SU-DHL-6 (cell line): ENCODE data around the gene ASTN2.
"Not testable (repeated sequence)": the region's sequence is repeated elsewhere in the genome, so short reads cannot be mapped to it uniquely, and the experiment has no call there.

Source experiments
- H2AFZ ChIP-seq: fragments of 200-600 bp; sonication (generic); 2 replicates; pipeline ENCODE4 v1.6.1; 2014; ENCODE audit warnings: low read depth, mild to moderate bottlenecking, moderate library complexity, mixed read lengths, antibody characterized with exemption, low read length; ENCODE audit not compliant: severe bottlenecking
- H3F3A ChIP-seq: fragments of 200-600 bp; shearing (Covaris generic); 2 replicates; pipeline ENCODE4 v1.6.0; 2016; ENCODE audit warnings: antibody characterized with exemption, mild to moderate bottlenecking; ENCODE audit not compliant: insufficient read depth
- H3K27ac ChIP-seq: fragments of 200-600 bp; sonication (generic); 2 replicates; pipeline ENCODE4 v1.5.1; 2016; ENCODE audit warnings: low read depth, mild to moderate bottlenecking, low read length, moderate library complexity, mixed read lengths
- H3K27me3 ChIP-seq: fragments of 200-600 bp; sonication (generic), shearing (Covaris generic); 2 replicates; pipeline ENCODE4 v1.6.0; 2014; ENCODE audit warnings: mild to moderate bottlenecking, low read length
- H3K36me3 ChIP-seq: fragments of 200-600 bp; sonication (generic); 2 replicates; pipeline ENCODE4 v1.6.1; 2014; ENCODE audit warnings: mild to moderate bottlenecking, low read length, mixed read lengths
- H3K4me2 ChIP-seq: fragments of 300-600, 200-600 bp; shearing (Covaris generic), sonication (generic); 2 replicates; pipeline ENCODE4 v1.6.0; 2014; ENCODE audit warnings: low read length, low read depth, mild to moderate bottlenecking; ENCODE audit not compliant: poor library complexity, severe bottlenecking
- H3K4me3 ChIP-seq: fragments of 200-600 bp; sonication (generic); 2 replicates; pipeline ENCODE4 v1.5.1; 2014; ENCODE audit warnings: antibody characterized with exemption, low read length, mild to moderate bottlenecking, mixed read lengths; ENCODE audit not compliant: insufficient read depth, poor library complexity, severe bottlenecking
- H3K79me2 ChIP-seq: fragments of 200-600 bp; sonication (generic); 2 replicates; pipeline ENCODE4 v1.6.1; 2014; ENCODE audit warnings: mild to moderate bottlenecking, low read length, moderate library complexity; ENCODE audit not compliant: insufficient read depth
- H3K9ac ChIP-seq: fragments of 200-600 bp; sonication (generic); 2 replicates; pipeline ENCODE4 v1.7.0; 2014; ENCODE audit warnings: mild to moderate bottlenecking, low read length
- H3K9me2 ChIP-seq: fragments of 200-600 bp; sonication (generic); replicated peaks from 2 replicates; pipeline ENCODE4 v1.6.1; 2014; ENCODE audit warnings: low read length; ENCODE audit not compliant: insufficient read depth
- H3K9me3 ChIP-seq: fragments of 200-600 bp; sonication (generic); 2 replicates; pipeline ENCODE4 v1.6.1; 2014; ENCODE audit warnings: low read length, mixed read lengths; ENCODE audit not compliant: insufficient read depth
- H4K20me1 ChIP-seq: fragments of 200-600 bp; sonication (generic); 2 replicates; pipeline ENCODE4 v1.6.1; 2014; ENCODE audit warnings: low read depth, mild to moderate bottlenecking, antibody characterized with exemption, low read length, moderate library complexity, mixed read lengths
- EZH2phosphoT487 ChIP-seq: fragments of 200-600 bp; sonication (generic), shearing (Covaris generic); conservative IDR thresholded peaks from 2 replicates; pipeline ENCODE4 v1.6.1; 2018; ENCODE audit warnings: mild to moderate bottlenecking, antibody characterized with exemption, low read length, moderate library complexity, mixed read lengths
- TF ChIP-seq, protein P1 (sequence below): fragments of 200-600 bp; sonication (generic); IDR thresholded peaks from one replicate; pipeline ENCODE4 v1.5.1; 2017; ENCODE audit warnings: antibody characterized with exemption, mild to moderate bottlenecking, low read length, moderate library complexity; ENCODE audit not compliant: insufficient read depth, poor library complexity, severe bottlenecking

Gene ASTN2

GRCh38 chr9:116899337-116900006 is 515.4 kb downstream of the ASTN2 start:
- Histone ChIP-seq H3K27me3 (no peaks in the 10 kb centered on the region), H3K4me2 (no peak overlapping the region), H3K36me3 (no peaks in the 10 kb centered on the region), H4K20me1 (no peaks in the 10 kb centered on the region), H2AFZ (no peak overlapping the region), H3K9me3 (no peaks in the 10 kb centered on the region), H3K9ac (no peak overlapping the region), H3K9me2 (no peaks in the 10 kb centered on the region), H3K4me3 (no peak overlapping the region), H3K79me2 (no peaks in the 10 kb centered on the region), H3K27ac (no peak overlapping the region), H3F3A (no peaks in the 10 kb centered on the region)
- TF ChIP-seq, protein P1, sequence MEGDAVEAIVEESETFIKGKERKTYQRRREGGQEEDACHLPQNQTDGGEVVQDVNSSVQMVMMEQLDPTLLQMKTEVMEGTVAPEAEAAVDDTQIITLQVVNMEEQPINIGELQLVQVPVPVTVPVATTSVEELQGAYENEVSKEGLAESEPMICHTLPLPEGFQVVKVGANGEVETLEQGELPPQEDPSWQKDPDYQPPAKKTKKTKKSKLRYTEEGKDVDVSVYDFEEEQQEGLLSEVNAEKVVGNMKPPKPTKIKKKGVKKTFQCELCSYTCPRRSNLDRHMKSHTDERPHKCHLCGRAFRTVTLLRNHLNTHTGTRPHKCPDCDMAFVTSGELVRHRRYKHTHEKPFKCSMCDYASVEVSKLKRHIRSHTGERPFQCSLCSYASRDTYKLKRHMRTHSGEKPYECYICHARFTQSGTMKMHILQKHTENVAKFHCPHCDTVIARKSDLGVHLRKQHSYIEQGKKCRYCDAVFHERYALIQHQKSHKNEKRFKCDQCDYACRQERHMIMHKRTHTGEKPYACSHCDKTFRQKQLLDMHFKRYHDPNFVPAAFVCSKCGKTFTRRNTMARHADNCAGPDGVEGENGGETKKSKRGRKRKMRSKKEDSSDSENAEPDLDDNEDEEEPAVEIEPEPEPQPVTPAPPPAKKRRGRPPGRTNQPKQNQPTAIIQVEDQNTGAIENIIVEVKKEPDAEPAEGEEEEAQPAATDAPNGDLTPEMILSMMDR, result no peak
- no peak for TF ChIP-seq EZH2phosphoT487

- H3K4me2 ChIP-seq, H3K9me2 ChIP-seq, H3F3A ChIP-seq, H3K4me3 ChIP-seq, H3K9me3 ChIP-seq, H3K27me3 ChIP-seq, H3K36me3 ChIP-seq, H3K9ac ChIP-seq, H4K20me1 ChIP-seq, H3K79me2 ChIP-seq, H2AFZ ChIP-seq, H3K27ac ChIP-seq: not testable (repeated sequence)
Measured at GRCh38 chr9:116898131-116898530, 516.7 kb downstream of the ASTN2 start.

DNA sequence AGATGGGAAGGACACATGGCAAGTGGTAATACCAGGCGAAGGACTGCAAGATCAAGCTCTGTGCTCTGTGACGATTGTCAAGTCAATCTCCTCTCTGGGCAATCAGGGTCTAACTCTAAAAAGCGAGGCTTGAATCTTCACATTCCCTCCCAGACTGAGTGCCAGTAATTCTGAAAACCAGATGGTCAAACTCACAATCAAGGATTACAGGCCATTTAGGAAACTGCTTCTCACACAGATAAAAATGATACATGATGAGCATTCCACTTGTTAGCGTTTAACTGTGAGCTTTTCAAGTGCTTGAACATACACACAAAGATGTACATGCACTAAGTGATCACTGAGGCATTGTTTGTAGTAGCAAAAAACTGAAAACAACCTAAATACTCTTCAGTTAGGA is 517.7 kb downstream of the ASTN2 start:
- TF ChIP-seq EZH2phosphoT487, result no peak
- TF ChIP-seq, protein P1, result no peak
- Histone ChIP-seq H3K27ac (no peak overlapping the region), H4K20me1 (no peaks in the 10 kb centered on the region), H3K9me2 (no peaks in the 10 kb centered on the region), H3K27me3 (no peaks in the 10 kb centered on the region), H3K9ac (no peak overlapping the region), H2AFZ (no peak overlapping the region), H3K36me3 (no peaks in the 10 kb centered on the region), H3K9me3 (no peaks in the 10 kb centered on the region), H3F3A (no peaks in the 10 kb centered on the region), H3K4me2 (no peak overlapping the region), H3K4me3 (no peak overlapping the region), H3K79me2 (no peaks in the 10 kb centered on the region)

DNA sequence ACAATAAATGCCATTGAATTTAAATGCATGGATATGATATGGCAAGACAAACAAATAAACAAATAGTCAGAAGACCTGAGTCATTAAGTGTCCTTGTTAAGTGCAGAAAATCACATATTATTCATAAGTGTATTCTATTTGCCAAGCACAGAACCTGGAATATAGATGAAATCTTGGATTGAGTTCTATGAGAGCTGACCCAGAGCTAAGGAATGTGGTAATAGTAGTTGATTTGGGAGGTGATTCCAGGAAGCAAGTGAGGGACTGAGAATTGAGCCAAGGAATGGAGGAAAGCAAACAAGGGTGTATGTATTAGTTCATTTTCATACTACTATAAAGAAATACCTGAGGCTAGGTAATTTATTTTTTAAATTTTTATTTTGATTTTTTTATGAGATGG is 518.9 kb downstream of the ASTN2 start:
- H3K27ac ChIP-seq, result no peak overlapping the region
- no peaks in the 10 kb centered on the region for H3K27me3 ChIP-seq
- no peak overlapping the region for H2AFZ ChIP-seq
- H3K4me2 ChIP-seq, result no peak overlapping the region
- H4K20me1 ChIP-seq, result no peaks in the 10 kb centered on the region
- no peaks in the 10 kb centered on the region for H3K36me3 ChIP-seq
- H3K79me2 ChIP-seq, result no peaks in the 10 kb centered on the region
- no peak overlapping the region for H3K4me3 ChIP-seq
- TF ChIP-seq, protein P1, result no peak
- TF ChIP-seq EZH2phosphoT487, result no peak
- no peaks in the 10 kb centered on the region for H3K9me2 ChIP-seq
- H3K9ac ChIP-seq, result no peak overlapping the region
- H3F3A ChIP-seq, result no peaks in the 10 kb centered on the region
- no peaks in the 10 kb centered on the region for H3K9me3 ChIP-seq
